Measurements from ENCODE around the gene FSHR. TPM values are rescaled to one million over a fixed set of nuclear protein-coding genes. Genes with fewer than 3 reads are reported as not detected.

Gene FSHR
- total RNA-seq, 4 donors from 2014 or later: not detected

GRCh38 chr2:48927355-48927754, 227.0 kb downstream of the FSHR start:
- in situ Hi-C loops (cut with MboI; ENCODE audit: low pct_ligation_motif_present in 1 of 4, low pct_unique_long_range_greater_than_20kb in 1 of 4, low sequenced_read_pairs in 3 of 4) (no loop called here), intact Hi-C loops (cut with DNase I; ENCODE audit: low total_unique reads) (no loop called here)
- no peak overlapping the region for H3K27ac ChIP-seq
- H3K4me1 ChIP-seq: no peaks in the 10 kb centered on the region
- WGBS, 2 donors (ENCODE audit: low coverage in 1 of 2): 72 to 95% methylated on average over 2 of the region's 2 CpGs
- DNase-seq: no peak
- no peaks in the 10 kb centered on the region for H3K36me3 ChIP-seq
- TF ChIP-seq POLR2A (IDR thresholded peaks at IDR 0.05) (no peak), EP300 (IDR thresholded peaks at IDR 0.05; ENCODE audit: low read depth) (no peak), POLR2AphosphoS5 (IDR thresholded peaks at IDR 0.05) (no peak), CTCF (IDR thresholded peaks at IDR 0.05) (no peak)
- no peaks in the 10 kb centered on the region for H3K27me3 ChIP-seq
- no peaks in the 10 kb centered on the region for H3K9me3 ChIP-seq
- H3K4me3 ChIP-seq: no peak overlapping the region

GRCh38 chr2:48915884-48916283, 238.4 kb downstream of the FSHR start:
- intact Hi-C loops (cut with DNase I; ENCODE audit: low total_unique reads): no loop called here
- Histone ChIP-seq H3K36me3 (no peaks in the 10 kb centered on the region), H3K27me3 (no peaks in the 10 kb centered on the region), H3K9me3 (no peaks in the 10 kb centered on the region), H3K4me1 (no peaks in the 10 kb centered on the region), H3K4me3 (no peak overlapping the region), H3K27ac (no peak overlapping the region)
- TF ChIP-seq EP300 (IDR thresholded peaks at IDR 0.05; ENCODE audit: low read depth) (no peak), CTCF (IDR thresholded peaks at IDR 0.05) (no peak), POLR2A (IDR thresholded peaks at IDR 0.05) (no peak), POLR2AphosphoS5 (IDR thresholded peaks at IDR 0.05) (no peak)
- in situ Hi-C loops (cut with MboI; ENCODE audit: low pct_ligation_motif_present in 1 of 4, low pct_unique_long_range_greater_than_20kb in 1 of 4, low sequenced_read_pairs in 3 of 4): no loop called here
- DNase-seq: no peak
- WGBS, 2 donors (ENCODE audit: low coverage in 1 of 2): 40 to 91% methylated on average over 1 to 19 of the region's 19 CpGs

- no peaks in the 10 kb centered on the region for H3K9me3 ChIP-seq
- TF ChIP-seq CTCF (IDR thresholded peaks at IDR 0.05) (no peak), POLR2AphosphoS5 (IDR thresholded peaks at IDR 0.05) (no peak), EP300 (IDR thresholded peaks at IDR 0.05; ENCODE audit: low read depth) (no peak), POLR2A (IDR thresholded peaks at IDR 0.05) (no peak)
- in situ Hi-C loops (cut with MboI; ENCODE audit: low pct_ligation_motif_present in 1 of 4, low pct_unique_long_range_greater_than_20kb in 1 of 4, low sequenced_read_pairs in 3 of 4): no loop called here
- no peak overlapping the region for H3K27ac ChIP-seq
- intact Hi-C loops (cut with DNase I; ENCODE audit: low total_unique reads): no loop called here
- H3K4me3 ChIP-seq: no peak overlapping the region
- no peak for DNase-seq
- no peaks in the 10 kb centered on the region for H3K27me3 ChIP-seq
- no peaks in the 10 kb centered on the region for H3K4me1 ChIP-seq
- 76 to 80% methylated on average over 3 to 10 of the region's 10 CpGs for WGBS, 2 donors (ENCODE audit: low coverage in 1 of 2)
- H3K36me3 ChIP-seq: no peaks in the 10 kb centered on the region
Observed at GRCh38 chr2:48915227-48915626, 239.1 kb downstream of the FSHR start.

- 14 to 24% methylated on average over 1 of the region's 1 CpG for WGBS, 2 donors (ENCODE audit: low coverage in 1 of 2)
- no peaks in the 10 kb centered on the region for H3K4me1 ChIP-seq
- DNase-seq: no peak
- TF ChIP-seq POLR2AphosphoS5 (IDR thresholded peaks at IDR 0.05): no peak
- no peak overlapping the region for H3K4me3 ChIP-seq
- in situ Hi-C loops (cut with MboI; ENCODE audit: low pct_ligation_motif_present in 1 of 4, low pct_unique_long_range_greater_than_20kb in 1 of 4, low sequenced_read_pairs in 3 of 4): no loop called here
- no peak overlapping the region for H3K27ac ChIP-seq
- intact Hi-C loops (cut with DNase I; ENCODE audit: low total_unique reads): no loop called here
- H3K36me3 ChIP-seq: no peaks in the 10 kb centered on the region
- H3K27me3 ChIP-seq: no peaks in the 10 kb centered on the region
- no peaks in the 10 kb centered on the region for H3K9me3 ChIP-seq
Observed at GRCh38 chr2:48914477-48915089, 239.7 kb downstream of the FSHR start.

Small RNA genes within 50 kb of the gene (small RNA-seq; reads per million reads assigned to genes)
- gene MIR548BA: 0 reads per million in 4 donors
